Bronchial epithelial cell (primary cell): ENCODE data around the gene RPL6. TPM values are rescaled to one million over a fixed set of nuclear protein-coding genes. Genes with fewer than 3 reads are reported as not detected.
"Not testable (repeated sequence)": the region's sequence is repeated elsewhere in the genome, so short reads cannot be mapped to it uniquely, and the experiment has no call there.

ENCODE experiments used
- DNase-seq: peaks from one replicate; pipeline ENCODE4 v3.0.0-alpha.2; 2010; ENCODE audit warnings: low read depth
- FAIRE-seq: peaks from 2 replicates; lab custom pipeline; 2011; peaks lifted over from hg19 to GRCh38; lab: Jason Lieb, UNC
- H3K27me3 ChIP-seq: 2 replicates; pipeline ENCODE4 v1.5.1; 2011; ENCODE audit warnings: low read length; ENCODE audit not compliant: control insufficient read depth, insufficient read depth
- H3K36me3 ChIP-seq: 2 replicates; pipeline ENCODE4 v1.5.1; 2011; ENCODE audit warnings: low read length; ENCODE audit not compliant: control insufficient read depth, insufficient read depth
- H3K4me3 ChIP-seq: 2 replicates; pipeline ENCODE4 v1.5.1; 2011; ENCODE audit warnings: mild to moderate bottlenecking, low read depth, low read length, control low read depth
- total RNA-seq: library from RNA; depleted of rRNA; stranded (reverse); fragments of >200 nt; gene quantifications from 2 replicates; pipeline ENCODE4 v1.2.1, GENCODE V29; 2014
- TF ChIP-seq, protein P1 (sequence below): IDR thresholded peaks from 2 replicates; pipeline ENCODE4 v1.5.1; 2011; ENCODE audit warnings: mild to moderate bottlenecking, moderate library complexity, low read length, control low read depth, inconsistent platforms; ENCODE audit not compliant: insufficient read depth, severe bottlenecking

RPL6 gene
- total RNA-seq, 1 donor from 2014 or later: 1,320 TPM

DNA sequence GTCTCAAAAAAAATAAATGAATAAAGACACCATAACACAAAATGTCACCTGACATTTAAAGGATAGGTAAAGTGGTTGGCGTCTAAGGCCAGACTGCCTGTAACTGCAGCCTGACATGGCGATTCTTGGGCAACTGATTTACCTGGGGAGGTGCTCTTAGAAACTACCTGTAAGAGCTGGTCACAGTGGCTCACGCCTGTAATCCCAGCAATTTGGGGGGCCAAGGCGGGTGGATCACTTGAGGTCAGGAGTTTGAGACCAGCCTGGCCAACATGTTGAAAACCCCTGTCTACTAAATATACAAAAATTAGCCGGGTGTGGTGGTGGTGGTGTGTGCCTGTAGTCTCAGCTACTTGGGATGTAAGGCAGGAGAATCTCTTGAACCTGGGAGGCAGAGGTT lies 8.4 kb downstream of the RPL6 start:
- DNase-seq: no peak
- TF ChIP-seq, protein P1, sequence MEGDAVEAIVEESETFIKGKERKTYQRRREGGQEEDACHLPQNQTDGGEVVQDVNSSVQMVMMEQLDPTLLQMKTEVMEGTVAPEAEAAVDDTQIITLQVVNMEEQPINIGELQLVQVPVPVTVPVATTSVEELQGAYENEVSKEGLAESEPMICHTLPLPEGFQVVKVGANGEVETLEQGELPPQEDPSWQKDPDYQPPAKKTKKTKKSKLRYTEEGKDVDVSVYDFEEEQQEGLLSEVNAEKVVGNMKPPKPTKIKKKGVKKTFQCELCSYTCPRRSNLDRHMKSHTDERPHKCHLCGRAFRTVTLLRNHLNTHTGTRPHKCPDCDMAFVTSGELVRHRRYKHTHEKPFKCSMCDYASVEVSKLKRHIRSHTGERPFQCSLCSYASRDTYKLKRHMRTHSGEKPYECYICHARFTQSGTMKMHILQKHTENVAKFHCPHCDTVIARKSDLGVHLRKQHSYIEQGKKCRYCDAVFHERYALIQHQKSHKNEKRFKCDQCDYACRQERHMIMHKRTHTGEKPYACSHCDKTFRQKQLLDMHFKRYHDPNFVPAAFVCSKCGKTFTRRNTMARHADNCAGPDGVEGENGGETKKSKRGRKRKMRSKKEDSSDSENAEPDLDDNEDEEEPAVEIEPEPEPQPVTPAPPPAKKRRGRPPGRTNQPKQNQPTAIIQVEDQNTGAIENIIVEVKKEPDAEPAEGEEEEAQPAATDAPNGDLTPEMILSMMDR: no peak

DNA sequence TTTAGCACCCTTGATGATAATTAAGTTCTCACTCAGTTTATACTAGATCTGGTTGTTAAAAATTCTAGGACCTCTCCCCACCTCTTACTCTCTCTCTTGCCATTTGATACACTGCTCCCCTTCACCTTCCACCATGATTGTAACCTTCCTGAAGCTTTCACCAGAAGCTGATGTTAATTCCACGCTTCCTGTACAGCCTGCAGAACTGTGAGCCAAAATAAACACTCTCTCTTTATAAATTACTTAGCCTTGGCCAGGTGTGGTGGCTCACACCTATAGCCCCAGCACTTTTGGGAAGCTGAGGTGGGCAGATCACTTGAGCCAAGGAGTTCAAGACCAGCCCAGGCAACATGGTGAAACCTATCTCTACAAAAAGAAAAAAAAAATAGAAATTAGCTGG lies 16.1 kb downstream of the RPL6 start:
- no peak for DNase-seq
- FAIRE-seq: no peak
- no peak overlapping the region for H3K4me3 ChIP-seq

More for the DNA sequence above, 8.4 kb downstream of the RPL6 start:
- no peak for FAIRE-seq
- no peak overlapping the region for H3K4me3 ChIP-seq
- H3K27me3 ChIP-seq: no peaks in the 10 kb centered on the region
- peaks cover 6% of the 10 kb centered on the region for H3K36me3 ChIP-seq

DNA sequence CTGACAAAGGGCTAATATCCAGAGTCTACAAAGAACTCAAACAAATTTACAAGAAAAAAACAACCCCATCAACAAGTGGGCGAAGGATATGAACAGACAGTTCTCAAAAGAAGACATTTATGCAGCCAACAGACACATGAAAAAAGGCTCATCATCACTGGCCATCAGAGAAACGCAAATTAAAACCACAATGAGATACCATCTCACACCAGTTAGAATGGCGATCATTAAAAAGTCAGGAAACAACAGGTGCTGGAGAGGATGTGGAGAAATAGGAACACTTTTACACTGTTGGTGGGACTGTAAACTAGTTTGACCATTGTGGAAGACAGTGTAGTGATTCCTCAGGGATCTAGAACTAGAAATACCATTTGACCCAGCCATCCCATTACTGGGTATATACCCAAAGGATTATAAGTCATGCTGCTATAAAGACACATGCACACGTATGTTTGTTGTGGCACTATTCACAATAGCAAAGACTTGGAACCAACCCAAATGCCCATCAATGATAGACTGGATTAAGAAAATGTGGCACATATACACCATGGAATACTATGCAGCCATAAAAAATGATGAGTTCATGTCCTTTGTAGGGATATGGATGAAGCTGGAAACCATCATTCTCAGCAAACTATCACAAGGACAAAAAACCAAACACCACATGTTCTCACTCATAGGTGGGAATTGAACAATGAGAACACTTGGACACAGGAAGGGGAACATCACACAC lies 19.3 kb downstream of the RPL6 start:
- not testable (repeated sequence) for H3K36me3 ChIP-seq, DNase-seq, H3K4me3 ChIP-seq, FAIRE-seq, H3K27me3 ChIP-seq

More for the DNA sequence above, 16.1 kb downstream of the RPL6 start:
- TF ChIP-seq, protein P1: no peak
- Histone ChIP-seq H3K36me3 (no peaks in the 10 kb centered on the region), H3K27me3 (no peaks in the 10 kb centered on the region)

DNA sequence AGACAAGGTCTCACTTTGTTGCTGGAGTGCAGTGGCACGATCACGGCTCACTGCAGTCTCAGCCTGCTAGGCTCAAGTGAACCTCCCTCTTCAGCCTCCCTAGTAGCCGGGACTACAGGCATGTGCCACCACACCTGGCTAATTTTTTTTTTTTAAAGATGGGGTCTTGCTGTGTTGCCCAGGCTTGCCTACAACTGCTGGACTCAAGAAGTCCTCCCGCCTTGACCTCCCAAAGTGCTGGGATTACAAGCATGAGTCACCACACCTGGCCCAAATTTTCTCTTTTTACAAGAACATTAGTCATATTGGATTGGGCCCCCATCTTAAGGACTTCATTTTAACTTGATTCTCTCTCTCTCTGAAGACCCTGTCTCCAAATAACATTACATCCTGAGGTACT lies 20.2 kb downstream of the RPL6 start:
- no peak for DNase-seq
- H3K27me3 ChIP-seq: no peaks in the 10 kb centered on the region
- TF ChIP-seq, protein P1: no peak
- no peaks in the 10 kb centered on the region for H3K36me3 ChIP-seq
- FAIRE-seq: no peak
- no peak overlapping the region for H3K4me3 ChIP-seq

DNA sequence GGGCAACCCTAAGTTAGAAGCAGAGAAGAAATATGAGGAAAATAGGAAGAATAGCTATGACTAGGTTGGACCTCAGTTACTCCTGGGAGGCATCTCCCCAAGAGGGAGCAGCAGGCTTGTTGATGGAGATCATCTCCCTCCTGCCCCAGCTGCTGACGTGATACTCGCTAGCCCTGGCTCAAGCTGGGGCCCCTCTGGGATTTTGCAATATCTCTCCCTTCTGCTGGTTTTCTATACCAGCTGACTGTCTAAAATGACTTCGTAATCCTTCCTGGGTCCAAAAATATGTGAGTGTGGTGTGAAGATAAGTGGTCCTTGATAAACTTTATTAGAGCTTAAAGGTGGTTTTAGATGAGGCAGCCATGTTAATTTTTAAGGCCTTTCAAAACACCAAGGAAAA lies 22.7 kb downstream of the RPL6 start:
- Histone ChIP-seq H3K4me3 (no peak overlapping the region), H3K36me3 (no peaks in the 10 kb centered on the region), H3K27me3 (no peaks in the 10 kb centered on the region)
- TF ChIP-seq, protein P1: no peak
- FAIRE-seq (no peak), DNase-seq (no peak)

DNA sequence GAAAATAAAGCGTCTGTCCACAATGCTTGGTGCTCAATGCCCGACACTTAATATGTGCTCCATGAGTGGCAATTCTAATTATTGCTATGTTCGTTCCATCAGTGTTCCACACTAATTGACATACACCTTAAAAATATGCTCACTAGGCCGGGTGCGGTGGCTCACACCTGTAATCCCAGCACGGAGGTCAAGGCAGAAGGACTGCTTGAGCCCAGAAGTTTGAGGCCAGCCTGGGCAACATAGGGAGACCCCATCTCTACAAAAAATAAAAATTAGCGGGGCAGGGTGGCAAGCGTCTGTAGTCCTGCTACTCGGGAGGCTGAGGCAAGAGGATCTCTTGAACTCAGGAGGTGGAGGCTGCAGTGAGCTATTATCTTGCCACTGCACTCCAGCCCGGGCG lies 26.5 kb downstream of the RPL6 start:
- DNase-seq (no peak), FAIRE-seq (no peak)
- H3K27me3 ChIP-seq: no peaks in the 10 kb centered on the region
- H3K4me3 ChIP-seq: peak overlapping the region; percentile 69
- TF ChIP-seq, protein P1: no peak
- H3K36me3 ChIP-seq: no peaks in the 10 kb centered on the region
